ENCODE measurements around the gene ELF1. TPM values are rescaled to one million over a fixed set of nuclear protein-coding genes. Genes with fewer than 3 reads are reported as not detected.

ELF1 gene
- total RNA-seq, 1 donor from 2014 or later: 136 TPM

GRCh38 chr13:41017159-41017558 is 2.0 kb downstream of the ELF1 start:
- ATAC-seq (ENCODE audit: low read depth) (peak; percentile 36), DNase-seq (no peak)
- Mint-ChIP-seq H3K27ac (peak overlapping the region; percentile 92), H3K9me3 (no peaks in the 10 kb centered on the region), H3K4me1 (peaks cover 57% of the 10 kb centered on the region), H3K36me3 (ENCODE audit: low read depth) (peaks cover 42% of the 10 kb centered on the region), H3K27me3 (no peaks in the 10 kb centered on the region), H3K4me3 (peak overlapping the region; percentile 94)
- ChIA-PET POLR2A (interaction anchor here (0.8 to 7.9 kb wide), 12 partner anchors 10 to 352 kb away, joined by 3 to 118 read pairs (median 6); partner anchors contain the start of gene WBP4), CTCF (interaction anchor here (2.1 to 2.4 kb wide), 2 partner anchors 37 to 43 kb away, joined by 9 to 11 read pairs; no protein-coding TSS in a partner anchor)
- intact Hi-C loops (cut with micrococcal nuclease): loop anchor here (1.0 to 10.0 kb wide), 3 partner anchors 10 to 1258 kb away; partner anchors contain the start of genes AKAP11 and FOXO1
- TF ChIP-seq, protein P1, sequence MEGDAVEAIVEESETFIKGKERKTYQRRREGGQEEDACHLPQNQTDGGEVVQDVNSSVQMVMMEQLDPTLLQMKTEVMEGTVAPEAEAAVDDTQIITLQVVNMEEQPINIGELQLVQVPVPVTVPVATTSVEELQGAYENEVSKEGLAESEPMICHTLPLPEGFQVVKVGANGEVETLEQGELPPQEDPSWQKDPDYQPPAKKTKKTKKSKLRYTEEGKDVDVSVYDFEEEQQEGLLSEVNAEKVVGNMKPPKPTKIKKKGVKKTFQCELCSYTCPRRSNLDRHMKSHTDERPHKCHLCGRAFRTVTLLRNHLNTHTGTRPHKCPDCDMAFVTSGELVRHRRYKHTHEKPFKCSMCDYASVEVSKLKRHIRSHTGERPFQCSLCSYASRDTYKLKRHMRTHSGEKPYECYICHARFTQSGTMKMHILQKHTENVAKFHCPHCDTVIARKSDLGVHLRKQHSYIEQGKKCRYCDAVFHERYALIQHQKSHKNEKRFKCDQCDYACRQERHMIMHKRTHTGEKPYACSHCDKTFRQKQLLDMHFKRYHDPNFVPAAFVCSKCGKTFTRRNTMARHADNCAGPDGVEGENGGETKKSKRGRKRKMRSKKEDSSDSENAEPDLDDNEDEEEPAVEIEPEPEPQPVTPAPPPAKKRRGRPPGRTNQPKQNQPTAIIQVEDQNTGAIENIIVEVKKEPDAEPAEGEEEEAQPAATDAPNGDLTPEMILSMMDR (IDR thresholded peaks at IDR 0.05): no peak

- peaks cover 52% of the 10 kb centered on the region for H3K36me3 Mint-ChIP-seq (ENCODE audit: low read depth)
- peak overlapping the region; percentile 88 for H3K27ac Mint-ChIP-seq
- H3K27me3 Mint-ChIP-seq: no peaks in the 10 kb centered on the region
- CTCF ChIA-PET: interaction anchor here (0.7 to 0.9 kb wide), 2 partner anchors 30 to 45 kb away, joined by 3 to 4 read pairs; no protein-coding TSS in a partner anchor
- POLR2A ChIA-PET: interaction anchor here (2.0 to 7.9 kb wide), 3 partner anchors 9 to 43 kb away, joined by 6 to 118 read pairs (median 59); partner anchors contain the start of gene WBP4
- peak overlapping the region; percentile 80 for H3K4me3 Mint-ChIP-seq
- DNase-seq: no peak
- intact Hi-C loops (cut with micrococcal nuclease): loop anchor here (10.0 kb wide), 2 partner anchors 351 to 1259 kb away; partner anchors contain the start of genes AKAP11 and FOXO1
- TF ChIP-seq, protein P1 (IDR thresholded peaks at IDR 0.05): no peak
- no peaks in the 10 kb centered on the region for H3K9me3 Mint-ChIP-seq
- peaks cover 68% of the 10 kb centered on the region for H3K4me1 Mint-ChIP-seq
- no peak for ATAC-seq (ENCODE audit: low read depth)
Observed at GRCh38 chr13:41015920-41016319, 3.2 kb downstream of the ELF1 start.

- ChIA-PET POLR2A (interaction anchor here (0.8 to 7.9 kb wide), 8 partner anchors 7 to 45 kb away, joined by 3 to 118 read pairs (median 4); partner anchors contain the start of gene WBP4), CTCF (interaction anchor here (0.6 to 1.7 kb wide), 3 partner anchors 39 to 447 kb away, joined by 3 to 4 read pairs (median 4); no protein-coding TSS in a partner anchor)
- Mint-ChIP-seq H3K27me3 (no peaks in the 10 kb centered on the region), H3K9me3 (no peaks in the 10 kb centered on the region), H3K27ac (peak overlapping the region; percentile 77), H3K4me1 (peaks cover 59% of the 10 kb centered on the region), H3K36me3 (ENCODE audit: low read depth) (peaks cover 57% of the 10 kb centered on the region), H3K4me3 (peak overlapping the region; percentile 80)
- DNase-seq (no peak), ATAC-seq (ENCODE audit: low read depth) (no peak)
- TF ChIP-seq, protein P1 (IDR thresholded peaks at IDR 0.05): no peak
- intact Hi-C loops (cut with micrococcal nuclease): loop anchor here (10.0 kb wide), 2 partner anchors 349 to 1261 kb away; partner anchors contain the start of genes AKAP11 and FOXO1
Observed at GRCh38 chr13:41013835-41014234, 5.3 kb downstream of the ELF1 start.

GRCh38 chr13:41012536-41012935 is 6.6 kb downstream of the ELF1 start:
- CTCF ChIA-PET: interaction anchor here (0.9 to 1.2 kb wide), 2 partner anchors 38 to 59 kb away, joined by 3 read pairs; no protein-coding TSS in a partner anchor
- Mint-ChIP-seq H3K9me3 (no peaks in the 10 kb centered on the region), H3K4me3 (no peak overlapping the region), H3K27me3 (no peaks in the 10 kb centered on the region), H3K36me3 (ENCODE audit: low read depth) (peaks cover 53% of the 10 kb centered on the region), H3K4me1 (peaks cover 72% of the 10 kb centered on the region), H3K27ac (no peak overlapping the region)
- ATAC-seq (ENCODE audit: low read depth): no peak
- DNase-seq: no peak
- intact Hi-C loops (cut with micrococcal nuclease): loop anchor here (10.0 kb wide), 2 partner anchors 348 to 1262 kb away; partner anchors contain the start of genes AKAP11 and FOXO1
- POLR2A ChIA-PET: interaction anchor here (0.6 to 2.1 kb wide), 10 partner anchors 8 to 1372 kb away, joined by 3 to 17 read pairs (median 4); no protein-coding TSS in a partner anchor
- TF ChIP-seq, protein P1 (IDR thresholded peaks at IDR 0.05): no peak

Data from activated B cell treated with CpG ODN at 0.5 μM for 24 hours (primary cell).